Measurements from ENCODE around the gene DGCR2. TPM values are rescaled to one million over a fixed set of nuclear protein-coding genes. Genes with fewer than 3 reads are reported as not detected.

Gene DGCR2
- total and polyA plus RNA-seq, 3 experiments from 2014 or later, result 26.9 to 51.7 (median 28.4) TPM

DNA sequence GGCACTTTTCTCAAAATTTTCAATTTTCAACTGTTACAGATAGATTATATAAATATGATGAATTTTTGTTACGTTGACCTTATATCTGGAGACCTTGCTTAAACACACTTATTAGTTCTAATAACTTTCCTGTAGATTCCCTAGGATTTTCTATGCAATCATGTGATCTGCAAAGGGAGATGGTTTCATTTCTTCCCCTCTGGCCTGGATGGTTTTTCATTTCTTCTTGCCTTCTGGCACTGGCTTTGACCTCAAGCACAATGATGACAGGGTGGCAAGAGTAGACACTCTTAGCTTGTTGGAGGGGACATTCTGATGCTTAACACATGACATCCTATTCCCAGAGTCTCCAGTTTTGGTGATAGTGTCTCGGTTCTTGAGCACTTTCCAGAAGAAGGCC, 75.9 kb downstream of the DGCR2 start:
- CTCF ChIA-PET, result no interaction called here
- Mint-ChIP-seq H3K27ac (no peak overlapping the region), H3K9me3 (no peaks in the 10 kb centered on the region), H3K36me3 (peaks cover 4 to 97% (median 10%) of the 10 kb centered on the region in 3 donors), H3K4me3 (no peak overlapping the region), H3K4me1 (peaks cover under 1 to 2% (median 1%) of the 10 kb centered on the region in 3 donors), H3K27me3 (peaks cover 0 to 1% of the 10 kb centered on the region in 2 donors)
- Histone ChIP-seq H3K27ac (ENCODE audit: low read depth, low read length) (no peak overlapping the region), H3K27me3 (ENCODE audit: insufficient read depth, low read length, poor library complexity, severe bottlenecking) (no peaks in the 10 kb centered on the region), H3K4me3 (ENCODE audit: low read length) (no peak overlapping the region), H3K36me3 (ENCODE audit: insufficient read depth, low read length) (peaks cover 65% of the 10 kb centered on the region), H3K4me1 (ENCODE audit: insufficient read depth, low read length) (no peaks in the 10 kb centered on the region), H3K9me3 (ENCODE audit: low read length) (no peaks in the 10 kb centered on the region)
- DNase-seq, result no peak
- POLR2A ChIA-PET, result no interaction called here

DNA sequence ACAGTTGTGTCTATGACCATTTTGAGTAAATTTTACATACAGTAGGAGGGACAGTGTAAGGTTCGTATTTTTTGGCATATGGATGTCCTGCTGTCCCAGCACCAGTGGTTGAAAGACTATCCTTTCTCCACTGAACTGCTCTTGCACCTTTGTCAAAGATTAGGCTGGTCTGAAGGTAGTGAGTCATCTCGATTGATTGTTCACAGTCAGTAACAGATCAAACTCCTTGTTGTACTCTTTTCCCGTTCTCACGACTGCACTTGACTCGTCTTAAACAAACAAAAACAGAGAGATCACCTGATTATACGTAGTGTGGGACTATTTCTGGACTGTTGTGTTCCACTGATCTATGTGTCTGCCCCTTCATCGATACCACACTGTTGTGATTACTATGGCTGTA, 77.1 kb downstream of the DGCR2 start:
- H3K4me3 ChIP-seq (ENCODE audit: low read length), result no peak overlapping the region
- H3K27me3 ChIP-seq (ENCODE audit: insufficient read depth, low read length, poor library complexity, severe bottlenecking), result no peaks in the 10 kb centered on the region
- H3K36me3 Mint-ChIP-seq, result peaks cover 4 to 100% (median 10%) of the 10 kb centered on the region in 3 donors
- H3K27ac ChIP-seq (ENCODE audit: low read depth, low read length), result no peak overlapping the region
- CTCF ChIA-PET, result no interaction called here
- no peak for DNase-seq
- H3K4me1 Mint-ChIP-seq, result no peaks in the 10 kb centered on the region
- peaks cover 73% of the 10 kb centered on the region for H3K36me3 ChIP-seq (ENCODE audit: insufficient read depth, low read length)
- H3K4me3 Mint-ChIP-seq, result no peak overlapping the region
- peaks cover 0 to 1% of the 10 kb centered on the region in 2 donors for H3K27me3 Mint-ChIP-seq
- H3K27ac Mint-ChIP-seq, result peak overlapping the region in 1 of 8 donors; percentile 15
- POLR2A ChIA-PET, result no interaction called here
- no peaks in the 10 kb centered on the region for H3K9me3 Mint-ChIP-seq
- no peaks in the 10 kb centered on the region for H3K9me3 ChIP-seq (ENCODE audit: low read length)
- H3K4me1 ChIP-seq (ENCODE audit: insufficient read depth, low read length), result no peaks in the 10 kb centered on the region

DNA sequence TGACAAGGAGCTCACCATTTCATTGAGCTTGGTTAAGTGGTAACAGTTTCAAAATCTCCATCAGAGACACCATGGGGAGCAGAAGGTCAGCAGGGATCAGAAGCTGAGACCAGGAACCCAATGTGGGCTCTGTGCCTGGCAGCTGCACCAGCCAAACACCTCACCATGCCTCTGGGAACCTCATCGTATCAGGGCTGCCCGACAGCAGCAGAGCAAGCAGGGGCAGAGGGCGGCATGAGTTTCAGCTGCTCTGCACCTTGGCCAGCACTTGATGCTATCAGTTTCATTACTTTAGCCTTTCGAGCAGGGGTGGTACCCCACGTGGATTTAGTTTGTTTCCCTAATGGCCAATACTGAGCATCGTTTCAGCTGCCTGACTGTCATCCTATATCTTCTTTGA, 77.8 kb downstream of the DGCR2 start:
- Mint-ChIP-seq H3K4me1 (no peaks in the 10 kb centered on the region), H3K27me3 (peaks cover 0 to 1% of the 10 kb centered on the region in 2 donors), H3K9me3 (no peaks in the 10 kb centered on the region), H3K4me3 (no peak overlapping the region), H3K36me3 (peaks cover 4 to 100% (median 10%) of the 10 kb centered on the region in 3 donors), H3K27ac (peak overlapping the region in 1 of 8 donors; percentile 48)
- Histone ChIP-seq H3K9me3 (ENCODE audit: low read length) (no peaks in the 10 kb centered on the region), H3K27ac (ENCODE audit: low read depth, low read length) (no peak overlapping the region), H3K36me3 (ENCODE audit: insufficient read depth, low read length) (peaks cover 81% of the 10 kb centered on the region), H3K4me3 (ENCODE audit: low read length) (no peak overlapping the region), H3K4me1 (ENCODE audit: insufficient read depth, low read length) (no peaks in the 10 kb centered on the region), H3K27me3 (ENCODE audit: insufficient read depth, low read length, poor library complexity, severe bottlenecking) (no peaks in the 10 kb centered on the region)
- ChIA-PET POLR2A (no interaction called here), CTCF (no interaction called here)
- no peak for DNase-seq

DNA sequence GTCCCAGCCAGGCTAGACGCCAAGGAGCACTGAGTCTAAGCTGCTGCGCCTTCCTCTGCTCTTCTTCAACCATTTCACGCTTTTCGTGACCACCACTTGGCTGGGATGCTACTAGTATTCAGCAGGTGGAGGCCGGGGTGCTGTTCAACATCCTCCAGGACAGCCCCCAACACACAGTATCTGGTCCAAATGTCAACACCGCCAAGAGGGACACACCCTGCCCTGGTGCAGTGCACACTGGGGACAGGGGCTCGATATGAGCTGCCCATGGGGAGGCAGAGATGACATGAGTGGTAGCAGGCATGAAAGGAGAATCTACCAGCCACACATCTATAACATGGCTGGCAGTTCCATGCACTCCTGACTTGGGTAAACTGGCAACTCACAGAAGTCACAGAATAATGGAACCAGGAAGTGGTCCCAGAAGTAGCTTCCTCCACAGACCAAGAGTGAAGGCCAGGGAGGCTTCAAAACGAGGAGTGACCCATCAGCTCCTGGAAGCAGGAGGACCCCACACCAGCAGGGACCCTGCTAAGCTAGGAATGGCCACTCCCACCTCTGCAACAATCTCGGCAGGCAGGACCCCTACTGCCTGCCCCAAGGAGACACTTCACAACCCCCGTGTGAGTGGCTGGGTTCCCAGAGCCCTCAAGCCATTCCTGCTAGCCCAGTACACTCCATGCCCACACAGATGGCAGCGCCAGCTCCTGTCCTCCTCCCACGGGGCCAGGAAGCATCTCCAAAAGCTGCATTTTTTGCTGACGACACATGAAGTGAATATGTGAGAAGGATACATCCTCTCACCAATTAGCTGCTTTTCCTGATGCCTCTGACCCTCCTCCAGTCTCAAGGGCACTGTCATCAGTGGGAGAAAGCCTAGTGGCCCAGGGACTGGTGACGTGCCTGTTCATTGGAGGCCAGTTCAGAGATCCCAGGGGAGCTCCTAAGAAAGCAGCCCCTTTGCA, 78.8 kb downstream of the DGCR2 start:
- no peaks in the 10 kb centered on the region for H3K9me3 ChIP-seq (ENCODE audit: low read length)
- no peak overlapping the region for H3K27ac ChIP-seq (ENCODE audit: low read depth, low read length)
- H3K4me3 Mint-ChIP-seq, result no peak overlapping the region
- POLR2A ChIA-PET, result no interaction called here
- H3K36me3 ChIP-seq (ENCODE audit: insufficient read depth, low read length), result peaks cover 73% of the 10 kb centered on the region
- no peaks in the 10 kb centered on the region for H3K27me3 ChIP-seq (ENCODE audit: insufficient read depth, low read length, poor library complexity, severe bottlenecking)
- peak overlapping the region in 3 of 8 donors; percentile 42 to 88 (median 51) for H3K27ac Mint-ChIP-seq
- H3K9me3 Mint-ChIP-seq, result no peaks in the 10 kb centered on the region
- peaks cover 4 to 100% (median 9%) of the 10 kb centered on the region in 3 donors for H3K36me3 Mint-ChIP-seq
- no peaks in the 10 kb centered on the region for H3K4me1 ChIP-seq (ENCODE audit: insufficient read depth, low read length)
- no peak for DNase-seq
- CTCF ChIA-PET, result no interaction called here
- no peaks in the 10 kb centered on the region for H3K27me3 Mint-ChIP-seq
- no peak overlapping the region for H3K4me3 ChIP-seq (ENCODE audit: low read length)
- no peaks in the 10 kb centered on the region for H3K4me1 Mint-ChIP-seq

DNA sequence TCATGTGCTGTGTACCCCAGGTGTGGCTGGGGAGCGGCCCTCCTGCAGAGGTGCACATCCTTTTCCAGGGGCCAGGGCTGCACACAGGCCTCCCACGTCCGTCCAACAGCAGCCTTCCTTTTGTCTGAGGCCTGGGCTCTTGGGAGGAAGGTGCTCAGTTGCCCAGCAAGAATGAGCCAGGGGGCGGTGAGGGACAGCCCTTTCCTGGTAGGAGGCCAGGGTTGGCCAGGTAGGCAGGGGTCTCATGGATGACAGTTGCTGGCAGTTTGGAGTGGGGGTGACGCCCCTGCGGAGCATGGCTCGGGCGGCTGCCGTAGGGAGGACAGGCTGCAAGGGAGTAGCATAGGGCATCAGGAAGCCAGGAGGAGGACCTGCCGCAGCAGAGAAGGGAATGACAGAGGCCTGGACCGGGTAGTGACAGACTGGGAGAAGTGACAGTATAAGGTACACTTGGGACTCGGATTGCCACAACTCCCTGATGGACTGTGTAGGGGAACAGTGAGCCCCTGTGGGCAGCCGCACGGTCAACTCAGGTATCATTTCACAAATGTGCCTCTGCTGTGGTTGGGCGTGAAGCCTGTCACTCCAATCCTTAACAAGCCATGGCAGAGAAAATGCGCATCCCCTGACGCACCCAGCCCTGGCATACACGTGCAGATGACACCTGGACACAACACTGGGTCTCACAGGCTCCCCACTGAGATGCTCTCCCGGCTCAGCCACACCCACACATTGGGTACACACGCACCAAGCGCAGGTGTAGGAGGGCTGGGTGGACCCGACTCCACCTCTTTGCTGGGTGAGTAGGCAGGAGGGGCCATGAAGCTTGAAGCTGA, 79.7 kb downstream of the DGCR2 start:
- no peak for DNase-seq
- peaks cover 4 to 100% (median 6%) of the 10 kb centered on the region in 3 donors for H3K36me3 Mint-ChIP-seq
- peak overlapping the region in 2 of 8 donors; percentile 6 to 45 for H3K27ac Mint-ChIP-seq
- CTCF ChIA-PET, result no interaction called here
- Histone ChIP-seq H3K9me3 (ENCODE audit: low read length) (no peaks in the 10 kb centered on the region), H3K27ac (ENCODE audit: low read depth, low read length) (no peak overlapping the region), H3K4me3 (ENCODE audit: low read length) (no peak overlapping the region), H3K36me3 (ENCODE audit: insufficient read depth, low read length) (peaks cover 64% of the 10 kb centered on the region), H3K4me1 (ENCODE audit: insufficient read depth, low read length) (no peaks in the 10 kb centered on the region), H3K27me3 (ENCODE audit: insufficient read depth, low read length, poor library complexity, severe bottlenecking) (no peaks in the 10 kb centered on the region)
- H3K27me3 Mint-ChIP-seq, result no peaks in the 10 kb centered on the region
- H3K4me1 Mint-ChIP-seq, result no peaks in the 10 kb centered on the region
- no peaks in the 10 kb centered on the region for H3K9me3 Mint-ChIP-seq
- POLR2A ChIA-PET, result no interaction called here
- H3K4me3 Mint-ChIP-seq, result no peak overlapping the region

DNA sequence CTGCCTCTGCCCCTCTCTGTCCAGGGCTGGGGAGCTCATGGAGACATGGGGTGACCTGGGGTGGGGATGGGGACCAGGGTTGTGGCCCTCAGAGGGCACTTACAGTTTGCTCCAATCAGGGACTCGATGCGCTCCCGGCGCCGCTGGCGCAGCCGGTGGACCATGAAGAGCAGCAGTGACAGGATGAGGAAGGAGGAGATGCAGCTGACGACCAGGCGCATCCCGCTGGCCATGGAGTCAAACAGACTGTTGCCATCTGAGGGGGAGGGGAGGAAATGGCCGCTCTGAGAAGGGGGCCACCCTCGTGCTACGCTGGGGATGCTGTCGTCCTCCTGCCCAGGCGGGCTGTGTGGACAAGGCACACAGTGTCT, 80.5 kb downstream of the DGCR2 start:
- H3K36me3 Mint-ChIP-seq, result peaks cover 4 to 98% (median 6%) of the 10 kb centered on the region in 3 donors
- peaks cover 0 to 3% (median 0%) of the 10 kb centered on the region in 3 donors for H3K4me1 Mint-ChIP-seq
- H3K9me3 Mint-ChIP-seq, result no peaks in the 10 kb centered on the region
- Histone ChIP-seq H3K4me3 (ENCODE audit: low read length) (no peak overlapping the region), H3K4me1 (ENCODE audit: insufficient read depth, low read length) (no peaks in the 10 kb centered on the region), H3K36me3 (ENCODE audit: insufficient read depth, low read length) (peaks cover 56% of the 10 kb centered on the region), H3K27me3 (ENCODE audit: insufficient read depth, low read length, poor library complexity, severe bottlenecking) (no peaks in the 10 kb centered on the region), H3K27ac (ENCODE audit: low read depth, low read length) (no peak overlapping the region), H3K9me3 (ENCODE audit: low read length) (no peaks in the 10 kb centered on the region)
- ChIA-PET POLR2A (no interaction called here), CTCF (no interaction called here)
- no peak overlapping the region for H3K4me3 Mint-ChIP-seq
- H3K27me3 Mint-ChIP-seq, result no peaks in the 10 kb centered on the region
- H3K27ac Mint-ChIP-seq, result no peak overlapping the region
- no peak for DNase-seq

DNA sequence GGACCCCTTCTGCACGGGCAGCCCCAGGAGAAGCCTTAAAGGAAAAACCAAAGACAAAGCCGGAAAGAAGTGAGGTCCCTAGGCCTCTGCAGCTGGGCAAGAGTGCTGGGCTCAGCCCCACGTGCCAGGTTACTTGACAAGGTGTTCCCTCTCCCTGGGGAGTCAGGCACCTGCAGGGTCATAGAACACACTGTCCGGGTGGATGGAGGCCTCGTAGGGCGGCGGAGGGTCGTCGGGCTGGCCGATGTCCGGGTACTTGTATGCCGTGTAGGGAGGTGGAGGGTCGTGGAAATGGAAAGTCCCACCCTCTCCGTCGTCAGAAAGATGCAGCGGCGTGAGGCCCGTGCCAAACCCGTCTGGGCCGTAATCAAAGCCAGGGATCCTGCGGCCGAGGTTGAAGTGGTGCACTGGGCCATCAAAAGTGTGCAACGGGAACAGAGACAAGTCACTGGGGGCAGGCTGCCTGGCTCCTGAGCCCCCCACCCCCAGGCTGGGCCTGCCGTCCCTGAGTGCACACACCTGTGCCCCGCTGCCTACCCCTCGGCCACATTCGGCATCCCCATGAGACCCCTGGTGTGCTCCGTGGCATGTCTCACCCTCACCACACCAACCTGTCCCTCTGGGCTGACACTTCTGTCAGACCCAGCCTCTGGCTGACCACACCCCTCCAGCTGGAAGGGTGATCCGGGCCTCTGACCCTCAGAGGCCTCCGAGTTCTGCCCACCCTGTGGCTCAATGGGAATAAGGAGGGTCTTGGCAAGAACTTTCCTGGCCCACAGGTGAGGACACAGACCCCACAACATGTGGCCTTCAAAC, 81.1 kb downstream of the DGCR2 start:
- no peaks in the 10 kb centered on the region for H3K4me1 ChIP-seq (ENCODE audit: insufficient read depth, low read length)
- peaks cover 0 to 8% (median 0%) of the 10 kb centered on the region in 3 donors for H3K4me1 Mint-ChIP-seq
- no peak for DNase-seq
- H3K4me3 Mint-ChIP-seq, result no peak overlapping the region
- peaks cover 51% of the 10 kb centered on the region for H3K36me3 ChIP-seq (ENCODE audit: insufficient read depth, low read length)
- no peak overlapping the region for H3K4me3 ChIP-seq (ENCODE audit: low read length)
- no peaks in the 10 kb centered on the region for H3K27me3 ChIP-seq (ENCODE audit: insufficient read depth, low read length, poor library complexity, severe bottlenecking)
- no peaks in the 10 kb centered on the region for H3K9me3 ChIP-seq (ENCODE audit: low read length)
- peaks cover 4 to 95% (median 6%) of the 10 kb centered on the region in 3 donors for H3K36me3 Mint-ChIP-seq
- POLR2A ChIA-PET, result no interaction called here
- CTCF ChIA-PET, result no interaction called here
- no peaks in the 10 kb centered on the region for H3K9me3 Mint-ChIP-seq
- peak overlapping the region in 1 of 8 donors; percentile 31 for H3K27ac Mint-ChIP-seq
- H3K27ac ChIP-seq (ENCODE audit: low read depth, low read length), result no peak overlapping the region
- no peaks in the 10 kb centered on the region for H3K27me3 Mint-ChIP-seq
